ENCODE measurements around the gene FBLN1.

DNA sequence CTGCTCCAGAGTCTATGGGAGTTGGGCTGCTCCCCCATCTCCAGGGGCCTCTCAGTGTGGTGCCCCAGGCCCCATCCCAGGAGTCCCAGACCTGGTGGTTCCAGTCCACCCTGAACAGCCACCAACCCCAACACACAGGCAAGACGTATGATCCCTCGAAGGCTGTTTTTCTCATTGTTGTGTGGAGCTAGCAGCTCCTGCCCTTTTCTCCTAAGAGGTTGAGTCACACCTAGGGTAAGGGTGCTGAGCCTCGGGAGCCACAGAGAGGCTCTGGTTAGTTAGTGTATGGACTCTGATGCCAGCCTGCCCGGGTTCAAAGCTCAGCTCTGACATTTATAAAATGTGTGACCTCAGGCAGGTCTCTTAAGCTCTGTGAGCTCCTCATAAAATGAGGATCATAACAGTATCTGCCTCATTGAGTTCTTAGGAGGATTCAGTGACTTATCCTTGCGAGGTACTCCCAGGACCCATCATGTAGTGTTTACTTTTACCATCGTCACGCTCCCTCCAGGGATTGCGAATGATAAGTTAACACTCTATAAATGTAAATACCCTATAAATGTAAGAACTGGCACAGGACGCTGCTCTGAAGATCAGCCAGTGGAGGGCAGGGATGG lies 47.2 kb downstream of the FBLN1 start:
- TF ChIP-seq, protein P1, sequence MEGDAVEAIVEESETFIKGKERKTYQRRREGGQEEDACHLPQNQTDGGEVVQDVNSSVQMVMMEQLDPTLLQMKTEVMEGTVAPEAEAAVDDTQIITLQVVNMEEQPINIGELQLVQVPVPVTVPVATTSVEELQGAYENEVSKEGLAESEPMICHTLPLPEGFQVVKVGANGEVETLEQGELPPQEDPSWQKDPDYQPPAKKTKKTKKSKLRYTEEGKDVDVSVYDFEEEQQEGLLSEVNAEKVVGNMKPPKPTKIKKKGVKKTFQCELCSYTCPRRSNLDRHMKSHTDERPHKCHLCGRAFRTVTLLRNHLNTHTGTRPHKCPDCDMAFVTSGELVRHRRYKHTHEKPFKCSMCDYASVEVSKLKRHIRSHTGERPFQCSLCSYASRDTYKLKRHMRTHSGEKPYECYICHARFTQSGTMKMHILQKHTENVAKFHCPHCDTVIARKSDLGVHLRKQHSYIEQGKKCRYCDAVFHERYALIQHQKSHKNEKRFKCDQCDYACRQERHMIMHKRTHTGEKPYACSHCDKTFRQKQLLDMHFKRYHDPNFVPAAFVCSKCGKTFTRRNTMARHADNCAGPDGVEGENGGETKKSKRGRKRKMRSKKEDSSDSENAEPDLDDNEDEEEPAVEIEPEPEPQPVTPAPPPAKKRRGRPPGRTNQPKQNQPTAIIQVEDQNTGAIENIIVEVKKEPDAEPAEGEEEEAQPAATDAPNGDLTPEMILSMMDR (IDR thresholded peaks at IDR 0.05) = no peak
- no peak for TF ChIP-seq POLR2A (IDR thresholded peaks at IDR 0.05)
